NCI-H82 (cell line): Measurements from ENCODE around the gene PTPRG.
A peak's percentile ranks its signal among the peaks of the same experiment; 100 is the strongest.

Experiments
- DNase-seq: peaks from one replicate; lab custom pipeline; 2025; lab: John Stamatoyannopoulos, UW

PTPRG gene

DNA sequence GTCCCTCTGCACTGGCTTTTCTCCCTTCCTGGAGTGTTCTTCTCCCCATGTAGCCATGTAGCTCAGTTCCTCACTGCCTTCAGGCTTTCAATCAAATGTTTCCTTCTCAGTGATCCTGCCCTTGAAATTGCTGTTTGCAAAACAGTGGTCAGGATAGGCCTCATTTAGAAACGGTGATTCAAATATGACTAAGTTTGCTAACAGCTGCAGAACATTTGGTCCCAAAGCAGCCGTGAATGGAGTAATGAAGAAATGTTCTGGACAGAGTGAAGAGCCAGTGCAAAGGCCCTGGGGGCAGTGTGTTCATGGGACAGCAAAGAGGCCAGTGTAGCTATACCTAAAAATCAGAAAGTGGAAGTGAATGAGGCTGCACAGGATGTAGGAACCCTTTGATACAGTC lies 588.6 kb downstream of the PTPRG start:
- DNase-seq, result no peak

DNA sequence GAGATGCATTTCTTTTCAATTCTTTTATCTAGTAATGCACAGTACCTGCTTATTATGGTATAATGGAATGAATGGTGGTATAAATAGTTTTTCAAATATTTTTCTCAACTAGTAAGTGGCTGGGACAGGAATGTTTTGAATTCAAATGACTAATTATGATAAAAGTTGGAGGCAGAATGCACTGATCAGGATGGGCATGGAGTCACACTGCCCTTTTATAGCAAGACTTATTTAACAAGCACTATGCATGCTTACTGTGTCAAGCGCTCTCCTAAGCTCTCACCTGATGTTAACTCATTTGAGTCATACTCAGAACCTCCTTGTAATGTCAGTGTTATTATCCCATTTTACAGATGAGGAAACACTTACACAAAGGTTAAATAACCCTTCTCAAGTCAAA lies 590.2 kb downstream of the PTPRG start:
- DNase-seq, result no peak

DNA sequence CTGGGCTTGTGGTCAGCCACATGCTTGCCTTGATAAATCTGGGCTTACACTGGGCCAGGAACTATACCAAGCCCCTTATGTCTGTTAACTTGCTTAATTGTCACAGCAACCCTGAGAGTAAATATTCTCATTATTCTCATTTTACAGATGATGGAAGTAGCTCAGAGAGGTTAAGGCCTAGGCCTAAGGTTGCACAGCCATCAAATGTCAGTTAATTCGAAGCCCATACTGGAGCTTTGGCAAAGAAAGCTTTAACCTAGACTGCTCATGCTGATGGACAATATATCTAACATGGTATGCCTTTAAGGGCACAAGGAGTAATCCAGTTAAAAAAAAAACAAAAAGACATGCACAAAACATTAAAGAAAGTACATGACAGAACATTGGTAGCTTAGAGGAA lies 591.9 kb downstream of the PTPRG start:
- DNase-seq, result no peak

DNA sequence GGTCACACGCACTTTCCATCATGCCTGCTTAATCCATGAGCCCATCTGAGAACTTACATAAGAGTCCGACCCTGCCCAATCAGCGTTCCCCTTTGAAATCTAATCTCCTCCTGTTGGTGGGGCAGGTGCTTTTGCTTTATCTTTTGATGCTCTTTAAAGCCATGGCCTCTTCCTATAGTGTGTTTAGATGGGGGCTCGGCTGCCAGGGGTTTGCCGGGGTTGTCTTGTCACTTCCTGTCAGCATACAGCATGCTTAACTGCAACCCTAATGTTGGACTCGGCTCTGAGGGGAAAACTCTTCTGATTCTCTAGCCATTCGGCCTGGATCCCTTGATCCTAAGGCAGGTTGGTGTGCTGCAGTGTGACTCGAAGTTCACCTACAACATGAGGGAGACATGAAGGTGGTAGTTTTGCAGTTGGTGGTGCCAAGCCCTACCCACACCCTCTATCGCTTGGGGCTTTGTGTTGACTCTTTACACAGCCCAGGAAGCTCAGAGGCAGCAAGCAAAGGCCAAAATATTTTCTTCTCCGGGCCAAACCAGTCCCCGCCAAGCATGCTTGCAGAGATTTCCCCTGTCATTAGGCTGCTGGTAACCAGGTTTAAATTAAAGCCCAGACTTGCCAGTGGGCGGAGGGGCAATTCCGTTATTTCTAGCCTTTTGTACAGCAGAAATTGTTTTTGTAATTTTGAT lies 593.2 kb downstream of the PTPRG start:
- peak; percentile 25 for DNase-seq

DNA sequence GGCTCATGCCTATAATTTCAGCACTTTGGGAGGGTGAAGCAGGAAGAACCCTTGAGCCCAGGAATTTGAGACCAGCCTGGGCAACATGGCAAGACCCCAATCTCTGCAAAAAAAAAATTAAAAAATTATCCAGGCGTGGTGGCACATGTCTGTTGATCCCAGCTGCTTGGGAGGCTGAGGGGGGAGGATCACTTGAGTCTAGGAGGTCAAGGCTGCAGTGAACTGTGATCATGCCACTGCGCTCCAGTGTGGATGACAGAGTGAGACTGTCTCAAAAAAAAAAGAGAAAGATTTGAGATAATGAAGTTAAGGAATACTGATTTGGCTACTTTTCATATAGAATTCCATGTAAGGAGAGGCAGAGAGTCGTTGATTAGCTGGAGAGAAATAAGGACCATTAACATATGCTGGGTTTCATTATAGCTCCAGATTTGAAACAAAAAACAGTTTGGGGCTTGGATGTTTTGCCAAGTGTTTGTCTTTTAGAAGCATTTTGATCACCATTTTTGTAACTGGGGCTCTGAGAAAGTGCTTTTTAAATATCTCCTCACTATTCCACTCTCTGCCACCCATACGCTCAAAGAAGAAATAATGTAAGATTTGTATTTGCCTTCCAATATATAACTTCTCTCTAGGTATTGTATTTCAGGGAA lies 597.8 kb downstream of the PTPRG start:
- DNase-seq, result no peak

DNA sequence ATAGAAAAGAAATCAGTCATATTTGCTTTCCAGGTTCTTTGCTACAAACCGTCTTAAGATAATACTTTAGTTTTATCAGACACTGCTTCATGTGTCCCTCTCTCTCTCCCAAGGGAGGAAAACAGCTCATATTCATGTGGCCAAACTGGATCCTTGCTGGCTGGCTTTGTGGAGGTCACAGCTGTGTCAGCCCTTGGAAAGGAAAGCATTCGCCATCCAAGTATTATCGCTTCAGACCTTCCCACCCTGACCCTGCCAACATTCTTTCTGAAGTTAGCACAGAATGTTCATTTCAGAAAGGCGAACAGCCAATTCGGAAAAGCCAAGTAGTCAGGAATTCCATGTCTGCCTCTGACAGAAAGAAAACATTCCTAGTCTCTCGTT lies 598.3 kb downstream of the PTPRG start:
- DNase-seq, result no peak

DNA sequence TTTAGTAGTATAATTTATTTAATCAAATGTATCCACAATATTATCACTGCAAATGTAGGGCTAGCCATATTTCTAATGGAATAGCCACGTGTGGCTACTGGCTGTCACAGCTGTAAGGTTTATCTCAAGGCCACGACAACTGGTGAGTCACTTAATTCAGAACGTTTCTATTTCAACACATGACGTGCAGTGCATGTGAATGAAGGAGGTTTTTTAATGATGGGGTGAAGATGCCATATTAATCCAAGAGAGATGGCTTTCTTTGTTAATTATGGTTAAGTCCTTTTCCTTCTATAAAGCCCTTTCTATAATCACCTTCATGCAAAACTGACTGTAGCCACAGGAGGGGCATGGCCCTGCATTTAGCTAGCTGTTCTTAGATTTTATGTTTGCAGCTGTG lies 600.0 kb downstream of the PTPRG start:
- no peak for DNase-seq

DNA sequence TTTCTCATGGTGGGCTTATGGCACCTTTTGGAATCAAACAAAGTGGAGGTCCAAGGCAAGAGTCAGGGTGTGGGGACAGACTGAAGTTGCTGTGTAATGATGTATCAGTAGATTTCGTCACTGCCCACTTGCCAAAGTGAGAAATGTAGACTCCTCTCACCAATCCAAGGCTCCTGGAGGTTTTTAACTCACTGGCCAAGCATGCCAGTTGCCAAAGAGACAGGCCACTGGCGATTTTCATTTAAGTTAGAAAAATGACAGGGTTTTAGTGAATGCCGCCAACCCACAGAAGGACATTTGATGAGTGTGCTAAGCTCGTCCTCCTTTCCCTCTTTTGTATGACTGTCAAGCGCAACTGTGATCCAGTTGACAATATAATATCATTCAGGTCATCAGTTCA lies 602.8 kb downstream of the PTPRG start:
- DNase-seq, result no peak

DNA sequence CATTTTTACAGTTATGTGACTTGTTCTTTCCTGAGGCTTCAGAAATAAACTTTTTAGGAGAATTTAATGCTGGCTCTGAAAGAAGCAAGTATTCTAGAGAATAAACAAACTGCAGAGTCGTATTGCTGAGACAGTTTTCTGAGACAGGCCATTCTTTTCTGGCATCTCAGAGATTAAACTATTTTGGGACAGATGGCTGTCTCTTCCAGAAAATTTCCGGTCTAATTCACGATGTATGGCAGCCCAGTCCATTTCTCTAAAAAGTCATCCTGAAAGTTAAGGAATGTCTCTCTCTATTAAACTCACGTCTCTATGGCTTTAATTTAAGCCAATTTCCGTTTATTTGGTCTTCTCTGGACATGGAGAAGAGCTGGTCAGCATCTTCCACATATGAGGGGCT lies 603.4 kb downstream of the PTPRG start:
- DNase-seq, result no peak

DNA sequence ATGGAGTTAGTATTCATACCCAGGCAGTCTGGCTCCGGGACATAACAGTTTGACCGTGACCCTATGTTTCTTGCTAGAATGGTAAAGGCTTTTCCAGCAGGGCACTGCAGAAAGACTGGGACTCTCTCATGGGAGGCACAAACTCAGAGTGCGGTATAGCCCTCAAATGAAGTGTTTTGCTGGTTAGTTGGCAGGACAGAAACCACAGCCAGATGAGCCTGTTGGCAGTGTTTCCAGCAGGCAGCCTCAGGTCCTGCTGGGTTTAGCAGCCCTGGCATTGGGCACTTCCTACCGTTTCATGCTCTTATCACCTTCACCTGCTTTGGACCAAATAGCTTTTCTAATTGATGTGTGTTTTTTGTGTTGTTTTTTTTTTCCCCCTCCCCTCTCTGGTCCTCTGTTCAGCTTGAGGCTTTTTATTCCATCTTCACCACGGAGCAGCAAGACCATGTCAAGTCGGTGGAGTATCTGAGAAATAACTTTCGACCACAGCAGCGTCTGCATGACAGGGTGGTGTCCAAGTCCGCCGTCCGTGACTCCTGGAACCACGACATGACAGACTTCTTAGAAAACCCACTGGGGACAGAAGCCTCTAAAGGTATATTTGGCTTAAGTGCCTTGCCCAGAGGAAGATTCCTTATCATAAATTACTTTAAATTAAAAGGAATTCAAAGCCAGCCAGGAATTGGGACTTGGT lies 606.3 kb downstream of the PTPRG start:
- DNase-seq, result no peak

DNA sequence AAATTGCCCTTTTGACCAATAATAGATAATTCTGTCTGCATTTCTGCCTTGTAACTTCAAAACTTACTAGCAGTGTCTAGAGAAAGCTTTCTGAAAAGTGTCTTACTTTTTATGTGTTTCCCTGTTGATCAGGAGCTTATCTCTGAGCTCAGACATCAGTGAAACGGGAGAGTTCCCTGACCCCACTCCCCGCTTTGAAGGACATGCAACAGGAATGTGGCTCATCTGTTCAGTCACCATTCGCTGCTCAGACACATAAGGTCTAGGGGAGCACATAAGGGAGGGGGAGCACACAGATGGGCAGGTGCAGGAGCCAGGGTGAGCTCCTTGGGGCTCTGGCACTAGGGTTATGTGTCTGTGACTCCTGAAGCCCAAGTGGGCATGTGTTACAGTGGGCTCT lies 607.0 kb downstream of the PTPRG start:
- DNase-seq, result no peak

DNA sequence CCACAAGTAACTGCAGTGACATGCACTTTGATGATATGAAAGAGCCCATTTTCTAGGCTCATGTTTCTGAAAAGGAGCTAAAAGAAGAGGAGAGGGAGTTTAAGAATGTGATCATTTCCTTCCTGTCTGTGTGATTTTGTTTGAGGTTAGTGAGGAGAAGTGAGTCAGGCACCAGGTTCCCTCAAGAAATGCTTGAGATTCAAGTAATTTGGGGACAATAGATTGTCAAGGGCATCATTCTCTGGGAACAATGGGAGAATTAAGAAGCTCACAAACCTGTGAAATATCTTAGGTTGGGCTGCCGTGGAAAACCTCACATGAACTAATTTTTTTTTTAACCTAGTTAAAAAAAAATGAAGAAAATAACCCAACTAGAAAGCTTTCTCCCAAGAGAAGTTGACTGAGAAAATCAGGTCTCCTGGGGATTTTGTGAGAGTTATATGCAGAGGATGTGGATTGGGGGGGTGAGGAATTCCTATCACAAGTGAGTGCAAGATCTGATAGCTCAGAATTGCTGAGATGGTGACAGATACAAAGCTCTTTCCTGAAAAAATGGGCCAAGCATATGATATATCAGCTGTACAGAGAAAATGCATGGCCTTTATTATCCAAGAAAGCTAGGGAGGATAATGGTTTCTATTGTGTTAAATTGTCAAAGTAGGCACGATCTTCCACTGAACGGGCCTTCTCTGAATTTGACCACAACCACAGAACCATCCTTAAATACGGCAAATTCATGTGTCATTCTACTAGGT lies 608.7 kb downstream of the PTPRG start:
- DNase-seq, result no peak

DNA sequence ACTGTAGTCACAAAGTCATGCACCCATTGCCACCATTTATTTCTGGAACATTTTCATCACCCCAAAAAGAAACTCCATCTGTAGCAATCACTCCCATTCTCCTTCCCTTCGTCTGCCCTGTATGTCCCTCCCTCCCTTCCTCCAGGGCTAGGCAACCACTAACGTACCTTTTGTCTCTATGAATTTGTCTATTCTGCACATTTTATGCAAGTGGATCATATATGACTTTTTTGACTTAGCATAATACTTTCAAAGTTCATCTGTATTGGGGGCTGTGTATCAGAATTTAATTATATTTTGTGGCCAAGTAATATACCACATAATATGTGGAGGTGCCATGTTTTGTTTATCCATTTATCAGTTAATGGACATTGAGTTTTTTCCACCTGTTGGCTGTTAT lies 610.4 kb downstream of the PTPRG start:
- no peak for DNase-seq

DNA sequence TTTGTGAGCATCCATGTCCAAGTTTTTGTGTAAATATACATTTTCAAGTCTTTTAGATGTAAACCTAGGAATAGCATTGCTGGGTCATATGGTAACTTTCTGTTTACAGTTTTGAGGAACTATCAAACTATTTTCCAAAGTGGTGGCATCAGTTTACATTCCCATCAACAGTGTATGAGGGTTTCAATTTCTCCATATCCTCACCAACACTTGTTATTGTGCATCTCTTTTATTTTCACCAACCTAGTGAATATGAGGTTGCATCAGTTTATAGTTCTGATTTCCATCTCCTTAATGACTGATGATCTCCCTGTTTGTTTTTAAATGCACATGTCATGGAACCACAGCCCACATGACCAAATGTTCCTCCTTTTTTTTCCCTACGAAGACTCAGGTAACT lies 610.8 kb downstream of the PTPRG start:
- DNase-seq, result no peak

DNA sequence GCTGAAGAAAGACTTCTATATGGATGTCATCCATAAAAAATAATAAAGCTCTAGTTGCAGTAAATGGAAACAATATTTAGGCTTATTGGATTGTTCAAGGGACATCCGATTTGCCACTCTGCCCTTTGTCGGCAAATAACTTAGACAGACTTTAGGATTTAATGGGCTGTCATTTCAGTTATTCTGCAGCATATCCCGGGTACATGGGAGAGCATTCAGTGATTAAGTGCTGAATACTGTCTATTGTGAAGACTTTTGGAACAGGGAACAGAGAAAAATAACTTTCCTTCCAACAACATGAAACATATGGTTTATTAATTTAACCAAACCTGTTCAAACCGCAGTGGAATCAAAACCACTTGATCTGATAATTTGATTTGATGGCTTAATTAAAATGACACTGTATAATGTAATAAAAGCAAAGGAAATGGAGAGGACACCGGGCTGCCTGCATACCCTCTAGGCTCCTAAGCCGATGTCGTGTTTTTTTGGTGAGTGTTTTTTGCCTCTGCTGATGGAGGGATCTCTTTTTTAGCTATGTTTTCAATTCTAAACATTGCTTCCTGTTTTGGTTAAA lies 612.7 kb downstream of the PTPRG start:
- DNase-seq, result peak; percentile 12

DNA sequence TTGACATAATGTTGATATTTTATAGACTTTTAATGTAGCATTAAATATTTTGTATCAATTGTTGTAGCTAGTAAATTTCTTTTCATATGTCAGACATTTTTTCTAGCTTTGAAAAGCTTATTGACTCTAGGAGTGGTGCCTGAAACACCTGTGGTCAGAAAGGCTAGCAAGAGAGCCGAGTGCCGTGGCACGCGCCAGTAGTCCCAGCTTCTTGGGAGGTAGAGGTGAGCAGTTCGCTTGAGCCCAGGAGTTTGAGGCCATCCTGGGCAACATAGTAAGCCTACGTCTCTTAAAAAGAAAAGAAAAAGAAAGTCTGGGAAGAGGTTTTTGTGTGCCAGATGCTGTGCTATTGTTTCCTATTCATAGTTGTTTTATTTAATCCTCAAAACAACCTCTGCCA lies 613.8 kb downstream of the PTPRG start:
- DNase-seq, result no peak

DNA sequence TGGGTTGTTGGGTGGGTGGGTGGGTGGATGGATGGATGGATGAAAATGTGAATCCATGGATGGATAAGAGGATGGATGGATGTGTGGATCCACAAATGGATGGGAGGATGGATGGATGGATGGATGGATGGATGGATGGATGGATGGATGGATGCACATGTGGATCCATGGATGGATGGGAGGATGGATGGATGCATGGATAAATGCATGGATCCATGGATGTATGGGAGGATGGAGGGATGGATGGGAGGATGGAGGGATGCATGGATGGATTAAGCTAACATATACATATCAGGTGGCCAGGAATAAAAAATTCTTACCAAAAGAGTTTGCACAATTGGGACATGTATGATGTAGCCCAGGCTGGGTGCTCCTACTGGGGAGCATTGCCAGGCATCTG lies 616.7 kb downstream of the PTPRG start:
- no peak for DNase-seq

DNA sequence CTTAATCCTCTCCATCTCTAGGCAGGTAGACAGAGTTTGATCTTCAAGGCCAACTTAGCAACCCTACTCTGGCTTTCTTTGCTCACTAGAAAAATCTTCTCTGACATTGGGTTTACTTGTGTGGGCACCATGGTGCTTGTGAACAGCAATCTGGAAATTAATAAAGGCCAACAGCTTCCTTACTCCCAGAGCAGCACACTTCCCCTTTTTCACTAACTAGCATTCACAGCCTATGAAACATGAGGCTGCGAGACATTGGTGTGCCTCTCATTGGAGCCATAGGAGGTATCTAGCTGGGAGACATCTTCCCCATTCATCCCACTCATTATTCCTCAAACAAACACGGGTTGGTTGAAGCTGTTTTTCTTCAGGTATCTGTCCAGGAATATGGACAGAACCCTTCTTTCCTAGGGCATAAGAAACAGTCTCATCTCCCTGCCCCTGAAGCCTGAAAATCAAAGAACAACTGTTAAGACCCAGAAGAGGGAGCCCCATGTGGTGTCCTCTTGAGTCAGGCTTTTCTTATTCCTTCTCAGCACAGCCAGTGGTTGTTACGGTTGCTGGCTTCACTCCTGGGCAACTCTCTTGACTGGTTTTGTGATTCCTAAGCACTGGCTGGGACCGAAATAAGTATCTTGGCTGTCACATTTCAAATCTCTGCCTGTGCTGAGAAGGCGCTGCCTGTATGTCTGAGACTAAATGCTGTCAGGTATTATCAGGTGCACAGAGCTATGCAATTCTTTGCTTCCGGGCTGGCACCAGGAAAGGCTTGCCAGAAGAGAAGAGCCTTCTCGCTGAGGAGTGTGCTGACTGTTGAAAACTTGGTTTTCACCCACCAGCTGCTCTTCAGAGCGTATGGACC lies 617.6 kb downstream of the PTPRG start:
- no peak for DNase-seq

DNA sequence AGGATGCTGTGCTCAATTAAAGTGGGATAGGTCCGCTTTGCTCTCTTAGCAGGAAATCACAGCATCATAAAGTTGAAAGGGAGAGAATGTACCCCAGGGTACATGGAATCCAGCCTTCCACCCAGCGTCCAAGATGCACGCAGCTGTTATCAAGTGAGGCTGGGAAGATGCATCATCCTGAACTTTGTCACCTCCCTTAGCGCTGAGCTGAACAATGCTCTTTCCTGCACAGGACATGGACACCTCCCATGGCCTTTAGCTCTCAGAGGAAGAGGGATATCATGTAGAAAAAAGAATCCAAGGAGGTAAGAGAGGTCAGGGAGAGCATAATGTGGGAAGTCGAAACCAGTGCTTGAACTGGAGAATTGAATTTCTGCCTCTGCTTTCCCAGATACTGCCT lies 619.1 kb downstream of the PTPRG start:
- no peak for DNase-seq

DNA sequence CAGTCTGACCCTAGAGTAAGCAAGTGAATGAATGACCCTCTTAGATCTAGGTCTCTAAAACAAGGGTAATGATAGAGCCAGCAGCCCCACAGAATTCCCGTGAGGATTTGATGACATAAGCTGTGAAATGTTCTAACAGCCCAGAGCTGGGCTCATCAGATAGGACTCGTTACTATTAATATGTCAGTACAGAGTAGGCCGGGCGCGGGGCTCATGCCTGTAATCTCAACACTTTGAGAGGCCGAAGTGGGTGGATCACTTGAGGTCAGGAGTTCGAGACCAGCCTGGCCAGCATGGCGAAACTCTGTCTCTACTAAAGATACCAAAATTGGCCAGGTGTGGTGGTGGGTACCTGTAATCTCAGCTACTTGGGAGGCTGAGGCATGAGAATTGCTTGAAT lies 621.7 kb downstream of the PTPRG start:
- peak; percentile 1 for DNase-seq

DNA sequence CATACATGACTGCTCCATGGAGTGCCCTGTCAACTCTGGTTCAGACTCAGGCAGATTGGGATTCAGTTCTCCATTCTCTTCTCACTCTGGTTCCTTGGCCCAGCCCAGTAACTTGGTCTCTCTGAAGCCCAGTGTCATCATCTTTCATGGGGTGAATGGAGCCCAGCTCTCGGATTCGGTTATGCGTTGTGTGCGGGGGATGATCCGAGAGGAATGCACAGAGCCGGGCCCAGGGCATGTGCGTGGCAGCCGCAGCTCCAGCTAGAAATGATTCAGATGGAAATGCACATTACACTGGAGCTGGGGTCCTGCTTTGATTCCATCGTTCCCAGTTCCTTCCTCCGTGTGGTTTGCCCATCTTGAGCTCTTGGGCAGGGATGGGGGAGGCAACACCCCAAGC lies 622.6 kb downstream of the PTPRG start:
- DNase-seq, result no peak

DNA sequence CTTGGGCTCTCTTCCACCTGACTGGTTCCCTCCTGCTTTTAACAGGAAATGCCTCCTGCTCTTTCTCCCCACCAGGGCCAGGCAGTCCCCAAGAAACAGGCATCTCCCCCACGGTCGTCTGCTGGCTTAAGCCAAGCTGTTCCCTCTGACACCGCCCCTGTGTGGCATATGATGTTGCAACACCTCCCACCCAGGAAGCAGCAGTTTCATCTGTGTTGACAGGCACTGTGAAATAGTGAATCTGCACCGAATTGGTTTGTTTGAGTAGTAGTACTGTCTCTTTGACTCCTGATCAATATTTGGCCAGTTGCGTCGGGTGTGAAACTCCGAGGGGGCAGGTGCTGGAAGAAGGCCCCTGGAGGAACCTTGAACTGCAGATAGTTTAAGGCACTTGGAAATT lies 623.2 kb downstream of the PTPRG start:
- peak; percentile 11 for DNase-seq
